ENCODE measurements around the gene MYO1G. TPM values are rescaled to one million over a fixed set of nuclear protein-coding genes. Genes with fewer than 3 reads are reported as not detected.

Gene MYO1G
- total and polyA plus RNA-seq, 4 donors: 0.56 to 3.9 (median 2.1) TPM

- no peak overlapping the region for H3K4me3 ChIP-seq (ENCODE audit: low read depth in 1 of 3, low read length in 3 of 3)
- no peak overlapping the region for H3K9ac ChIP-seq (ENCODE audit: low read depth in 1 of 2, low read length in 2 of 2)
- TF ChIP-seq EGR1 (IDR thresholded peaks at IDR 0.05; ENCODE audit: low read depth in 2 of 2): no peak
- TF ChIP-seq YY1 (IDR thresholded peaks at IDR 0.05): no peak
- no peak for TF ChIP-seq NR2F2 (IDR thresholded peaks at IDR 0.05)
- no peak for TF ChIP-seq GABPA (IDR thresholded peaks at IDR 0.05 in 1 of 2, conservative IDR thresholded peaks at IDR 0.05 in 1 of 2)
- no peak for TF ChIP-seq HNF4G (IDR thresholded peaks at IDR 0.05)
- no peak for TF ChIP-seq FOXA1 (IDR thresholded peaks at IDR 0.05)
- TF ChIP-seq ZBTB33 (IDR thresholded peaks at IDR 0.05): no peak
- TF ChIP-seq RXRA (IDR thresholded peaks at IDR 0.05): no peak
- no peak for TF ChIP-seq FOXA2 (IDR thresholded peaks at IDR 0.05)
- no peak for TF ChIP-seq MAX (IDR thresholded peaks at IDR 0.05)
- TF ChIP-seq CTCF (IDR thresholded peaks at IDR 0.05; ENCODE audit: low read depth, low read length, missing input control): no peak
- no peak for TF ChIP-seq TAF1 (conservative IDR thresholded peaks at IDR 0.05)
- TF ChIP-seq ATF3 (IDR thresholded peaks at IDR 0.05): no peak
- no peak for TF ChIP-seq RAD21 (IDR thresholded peaks at IDR 0.05)
- no peak for TF ChIP-seq SP1 (IDR thresholded peaks at IDR 0.05)
- no peak for TF ChIP-seq REST (IDR thresholded peaks at IDR 0.05)
- no peak for TF ChIP-seq HNF4A (conservative IDR thresholded peaks at IDR 0.05)
- no peak for TF ChIP-seq JUND (IDR thresholded peaks at IDR 0.05)
- no peaks in the 10 kb centered on the region for H3K4me1 ChIP-seq (ENCODE audit: control insufficient read depth in 4 of 4, insufficient read depth in 4 of 4, low read length in 3 of 4)
- no peaks in the 10 kb centered on the region for H3K9me3 ChIP-seq (ENCODE audit: control insufficient read depth in 4 of 4, low read length in 3 of 4)
- no peaks in the 10 kb centered on the region for H3K36me3 ChIP-seq (ENCODE audit: control insufficient read depth in 4 of 4, insufficient read depth in 3 of 4, low read depth in 1 of 4, low read length in 3 of 4)
- H3K27ac ChIP-seq (ENCODE audit: low read depth in 1 of 2, low read length in 2 of 2): no peak overlapping the region
- no peak for DNase-seq (ENCODE audit: low spot score)
- 93% methylated on average over 10 of the region's 10 CpGs for WGBS
- H3K27me3 ChIP-seq (ENCODE audit: control insufficient read depth in 4 of 4, insufficient read depth in 4 of 4, low read length in 3 of 4): no peaks in the 10 kb centered on the region
Observed at GRCh38 chr7:44956157-44956766, 22.6 kb downstream of the MYO1G start.

Measured in liver (tissue), 9 donors.